ENCODE data around the gene CSRP1. TPM values are rescaled to one million over a fixed set of nuclear protein-coding genes. Genes with fewer than 3 reads are reported as not detected.

CSRP1 gene
- total RNA-seq, 2 donors from 2014 or later, result 131 to 355 TPM

DNA sequence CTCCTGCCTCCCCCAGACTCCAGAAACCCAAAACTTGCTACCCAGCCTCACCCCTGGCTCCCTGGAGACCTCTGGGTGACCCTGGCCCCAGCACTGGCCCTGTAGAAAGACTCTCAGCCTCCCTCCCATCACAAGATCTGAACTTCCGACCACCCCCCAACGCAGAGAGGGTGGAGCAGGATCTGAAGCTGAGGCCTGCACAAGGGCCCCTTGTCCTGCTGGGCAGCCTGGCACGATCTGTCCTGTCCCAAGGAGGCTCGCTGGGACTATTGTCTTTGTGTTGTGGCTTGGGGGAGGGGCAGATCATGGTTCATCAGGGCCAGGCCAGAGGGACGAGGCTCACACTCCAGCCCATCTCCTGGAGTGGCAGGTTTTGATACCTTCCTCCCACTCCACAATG is 57.9 kb downstream of the CSRP1 start:
- DNase-seq (no peak), ATAC-seq (no peak)
- intact Hi-C loops (cut with DNase I, micrococcal nuclease), result loop anchor here in 1 of 2 donors (10.0 kb wide), 1 partner anchor 66 kb away; no protein-coding TSS in a partner anchor

- intact Hi-C loops (cut with DNase I, micrococcal nuclease), result loop anchor here in 1 of 2 donors (10.0 kb wide), 1 partner anchor 67 kb away; no protein-coding TSS in a partner anchor
- ATAC-seq, result peak; percentile 98
- peak; percentile 64 to 84 for DNase-seq
These were observed 58.7 kb downstream of the CSRP1 start for GRCh38 chr1:201447903-201448871.

DNA sequence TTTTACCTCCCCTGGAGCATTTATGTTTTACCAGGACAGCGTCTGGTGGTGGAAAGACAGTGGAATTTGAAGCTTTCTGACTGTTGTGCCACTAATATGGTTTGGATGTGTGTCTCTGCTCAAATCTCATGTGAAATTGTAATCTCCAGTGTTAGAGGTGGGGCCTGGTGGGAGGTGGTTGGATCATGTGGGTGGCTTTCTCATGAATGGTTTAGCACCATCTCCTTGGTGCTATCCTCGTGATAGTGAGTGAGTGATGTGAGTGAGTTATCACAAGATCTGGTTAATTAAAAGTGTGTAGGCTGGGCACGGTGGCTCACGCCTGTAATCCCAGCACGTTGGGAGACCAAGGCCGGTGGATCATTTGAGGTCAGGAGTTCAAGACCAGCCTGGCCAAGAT is 61.6 kb downstream of the CSRP1 start:
- intact Hi-C loops (cut with DNase I, micrococcal nuclease), result loop anchor here in 1 of 2 donors (10.0 kb wide), 1 partner anchor 69 kb away; no protein-coding TSS in a partner anchor
- ATAC-seq, result no peak

GRCh38 chr1:201444792-201445191 is 62.1 kb downstream of the CSRP1 start:
- no peak for ATAC-seq
- DNase-seq, result no peak
- intact Hi-C loops (cut with DNase I, micrococcal nuclease), result loop anchor here in 1 of 2 donors (10.0 kb wide), 1 partner anchor 70 kb away; no protein-coding TSS in a partner anchor

More for the DNA sequence above, 61.6 kb downstream of the CSRP1 start:
- no peak for DNase-seq

GRCh38 chr1:201443747-201444146 is 63.2 kb downstream of the CSRP1 start:
- intact Hi-C loops (cut with DNase I, micrococcal nuclease), result loop anchor here in 1 of 2 donors (10.0 kb wide), 1 partner anchor 71 kb away; no protein-coding TSS in a partner anchor
- ATAC-seq, result no peak
- no peak for DNase-seq

DNA sequence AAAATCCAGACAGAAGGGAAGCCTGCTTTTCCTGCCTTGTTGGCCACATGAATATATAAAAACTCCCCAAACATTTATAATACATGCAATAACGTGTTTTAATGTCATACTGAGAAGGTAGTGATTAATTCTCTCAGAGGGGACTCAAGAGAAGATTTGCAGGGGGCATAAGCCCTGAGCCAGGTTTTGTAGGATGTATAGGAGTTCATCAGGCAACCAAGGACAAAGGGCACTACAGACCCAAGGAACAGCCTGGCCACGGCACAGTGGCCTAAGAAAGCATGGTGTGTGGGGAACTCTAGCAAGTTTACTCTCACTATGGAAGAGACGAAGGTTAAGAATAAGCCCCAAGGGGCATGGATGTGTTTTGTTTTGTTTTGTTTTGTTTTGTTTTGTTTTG is 70.0 kb downstream of the CSRP1 start:
- DNase-seq (no peak), ATAC-seq (no peak)
- intact Hi-C loops (cut with DNase I, micrococcal nuclease), result no loop called here

DNA sequence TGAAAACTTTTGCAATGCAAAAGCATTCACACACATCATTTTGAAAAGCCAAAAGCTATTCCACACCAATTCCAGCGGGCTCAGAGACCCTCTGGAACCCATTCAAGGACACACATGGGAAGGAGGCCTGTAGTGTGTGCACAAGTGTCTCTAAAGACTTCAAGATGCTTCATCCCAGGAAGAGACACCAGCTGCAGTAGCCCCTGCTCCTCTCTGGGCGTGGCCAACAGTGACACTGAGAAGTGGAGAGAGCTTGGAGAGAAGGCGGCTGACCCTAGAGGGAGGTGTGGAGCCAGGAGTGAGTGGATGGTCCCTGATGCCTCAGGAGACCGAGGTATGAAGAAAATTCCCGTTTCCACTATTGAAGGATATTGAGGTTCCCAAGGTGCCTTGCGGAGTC is 70.5 kb downstream of the CSRP1 start:
- ATAC-seq (peak; percentile 29), DNase-seq (no peak)
- intact Hi-C loops (cut with DNase I, micrococcal nuclease), result no loop called here

GRCh38 chr1:201434266-201434665 is 72.7 kb downstream of the CSRP1 start:
- intact Hi-C loops (cut with DNase I, micrococcal nuclease), result no loop called here
- ATAC-seq (no peak), DNase-seq (no peak)

DNA sequence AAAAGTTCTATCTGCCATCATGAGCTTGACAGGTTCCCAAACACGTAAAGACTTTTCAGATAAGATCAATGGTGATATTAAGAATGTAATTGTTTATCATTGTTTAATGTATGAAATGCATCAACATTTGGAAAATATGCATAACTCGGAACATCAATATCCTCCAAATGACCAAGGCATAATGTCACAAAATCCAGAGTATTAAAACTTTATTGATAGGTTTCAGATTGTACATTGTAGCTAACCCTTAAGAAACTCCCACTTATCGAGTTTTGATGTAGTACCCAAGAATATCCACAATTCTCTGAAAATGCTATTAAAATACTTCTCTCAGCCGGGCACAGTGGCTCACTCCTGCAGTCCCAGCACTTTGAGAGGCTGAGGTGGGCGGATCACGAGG is 73.3 kb downstream of the CSRP1 start:
- intact Hi-C loops (cut with DNase I, micrococcal nuclease), result no loop called here
- DNase-seq, result no peak
- no peak for ATAC-seq

Other genes with a start within 250 kb of the CSRP1 start
- gene PKP1, start 223.6 kb downstream of the CSRP1 start, total RNA-seq, result under 1 TPM; 0.18 to 0.42 TPM
- gene TNNT2, start 129.4 kb downstream of the CSRP1 start, total RNA-seq, result under 1 TPM; 0.31 to 0.58 TPM
- gene LAD1, start 107.8 kb downstream of the CSRP1 start, total RNA-seq, result 100 to 1,000 TPM; 172 to 191 TPM
- gene TNNI1, start 85.4 kb downstream of the CSRP1 start, total RNA-seq, result not detected
- gene PHLDA3, start 37.9 kb downstream of the CSRP1 start, total RNA-seq, result 10 to 100 TPM; 13.1 to 19.3 TPM
- 10 to 100 TPM; 13.6 to 25.1 TPM for gene NAV1, start 32.0 kb upstream of the CSRP1 start, total RNA-seq

Data from left colon (tissue), 2 donors.